GM12873 (cell line): ENCODE results near the gene TPT1.

Experiments
- TF ChIP-seq, protein P1 (sequence below): IDR thresholded peaks from 2 replicates; pipeline ENCODE4 v1.5.1; 2012; ENCODE audit warnings: low read depth, mild to moderate bottlenecking, moderate library complexity, low read length, control low read depth; ENCODE audit not compliant: insufficient read depth; ENCODE audit errors: missing control alignments

The TPT1 gene

DNA sequence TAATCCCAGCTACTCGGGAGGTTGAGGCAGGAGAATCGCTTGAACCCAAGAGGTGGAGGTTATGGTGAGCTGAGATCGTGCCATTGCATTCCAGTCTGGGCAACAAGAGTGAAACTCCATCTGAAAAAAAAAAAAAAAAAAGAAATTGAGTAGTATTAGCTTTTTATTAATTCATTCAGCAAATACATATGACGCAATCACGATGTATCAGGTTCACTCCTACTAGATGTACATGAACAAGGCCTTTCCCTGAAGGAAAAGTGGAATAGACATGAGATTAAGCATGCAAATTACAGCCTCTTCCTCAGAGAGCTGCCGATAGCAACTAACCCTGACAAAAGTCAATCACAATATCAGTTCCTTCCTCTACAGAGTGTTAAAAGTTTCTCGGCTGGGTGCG, 9.2 kb upstream of the TPT1 start:
- TF ChIP-seq, protein P1, sequence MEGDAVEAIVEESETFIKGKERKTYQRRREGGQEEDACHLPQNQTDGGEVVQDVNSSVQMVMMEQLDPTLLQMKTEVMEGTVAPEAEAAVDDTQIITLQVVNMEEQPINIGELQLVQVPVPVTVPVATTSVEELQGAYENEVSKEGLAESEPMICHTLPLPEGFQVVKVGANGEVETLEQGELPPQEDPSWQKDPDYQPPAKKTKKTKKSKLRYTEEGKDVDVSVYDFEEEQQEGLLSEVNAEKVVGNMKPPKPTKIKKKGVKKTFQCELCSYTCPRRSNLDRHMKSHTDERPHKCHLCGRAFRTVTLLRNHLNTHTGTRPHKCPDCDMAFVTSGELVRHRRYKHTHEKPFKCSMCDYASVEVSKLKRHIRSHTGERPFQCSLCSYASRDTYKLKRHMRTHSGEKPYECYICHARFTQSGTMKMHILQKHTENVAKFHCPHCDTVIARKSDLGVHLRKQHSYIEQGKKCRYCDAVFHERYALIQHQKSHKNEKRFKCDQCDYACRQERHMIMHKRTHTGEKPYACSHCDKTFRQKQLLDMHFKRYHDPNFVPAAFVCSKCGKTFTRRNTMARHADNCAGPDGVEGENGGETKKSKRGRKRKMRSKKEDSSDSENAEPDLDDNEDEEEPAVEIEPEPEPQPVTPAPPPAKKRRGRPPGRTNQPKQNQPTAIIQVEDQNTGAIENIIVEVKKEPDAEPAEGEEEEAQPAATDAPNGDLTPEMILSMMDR: no peak

GRCh38 chr13:45349438-45349837, 8.5 kb upstream of the TPT1 start:
- TF ChIP-seq, protein P1: no peak

DNA sequence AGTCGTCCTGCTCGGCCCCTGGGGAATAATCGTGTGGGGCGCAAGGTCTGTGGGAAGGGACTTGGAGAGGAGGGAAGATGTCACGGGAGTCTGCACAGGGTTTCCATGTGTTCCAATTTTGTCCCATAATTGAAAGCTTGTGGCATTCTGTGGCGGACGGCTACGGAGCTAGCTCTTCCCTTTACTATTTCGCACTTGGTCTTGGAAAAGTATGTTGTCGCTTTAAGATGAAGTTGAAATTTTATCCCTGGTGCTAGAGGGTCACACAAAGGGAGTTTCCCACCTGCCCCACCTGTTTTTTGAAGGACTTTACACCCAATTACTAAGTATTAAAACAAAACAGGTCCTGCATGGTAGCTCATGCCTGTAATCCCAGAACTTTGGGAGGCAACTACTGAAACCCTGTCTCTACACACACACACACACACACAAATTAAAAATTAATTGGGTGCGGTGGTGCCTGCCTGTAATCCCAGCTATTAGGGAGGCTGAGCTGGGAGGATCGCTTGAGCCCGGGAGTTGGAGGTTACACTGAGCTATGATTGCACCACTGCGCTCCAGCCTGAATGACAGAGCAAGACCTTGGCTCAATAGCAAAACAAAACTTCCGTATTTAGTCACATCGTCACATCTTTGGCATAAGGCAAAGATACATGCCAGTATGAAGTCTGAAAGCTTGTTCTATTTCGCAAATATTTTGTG, 967 bp upstream of the TPT1 start:
- TF ChIP-seq, protein P1: no peak

DNA sequence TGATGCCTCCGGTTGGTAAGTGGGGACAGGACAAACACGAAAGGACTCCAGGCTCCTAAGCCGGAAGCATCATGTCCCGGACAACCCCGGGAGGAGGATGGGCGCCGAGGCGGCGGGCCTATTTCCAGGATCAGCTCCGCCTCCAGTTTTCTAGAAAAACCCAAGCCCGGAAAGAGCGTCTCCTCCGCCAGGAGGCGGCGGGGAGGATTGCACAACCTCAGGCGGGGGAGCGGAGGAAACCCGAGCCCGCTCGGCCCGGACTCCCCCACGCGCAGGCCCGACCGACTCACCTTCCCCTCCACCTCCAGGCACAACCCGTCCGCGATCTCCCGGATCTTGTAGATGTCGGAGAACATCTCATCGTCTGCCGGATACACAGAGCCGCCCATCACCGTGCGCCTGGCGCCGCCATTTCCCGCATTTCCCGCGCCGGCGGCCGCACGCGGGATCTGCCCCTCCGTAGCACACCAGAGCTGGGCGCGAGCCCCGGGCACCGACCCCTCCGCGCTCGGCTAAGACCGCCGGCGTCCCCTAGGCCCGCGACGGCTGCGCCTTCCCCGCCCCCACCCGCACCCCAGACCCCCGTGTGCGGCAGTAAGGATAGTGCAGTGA, 455 bp downstream of the TPT1 start:
- TF ChIP-seq, protein P1: peak; percentile 65

DNA sequence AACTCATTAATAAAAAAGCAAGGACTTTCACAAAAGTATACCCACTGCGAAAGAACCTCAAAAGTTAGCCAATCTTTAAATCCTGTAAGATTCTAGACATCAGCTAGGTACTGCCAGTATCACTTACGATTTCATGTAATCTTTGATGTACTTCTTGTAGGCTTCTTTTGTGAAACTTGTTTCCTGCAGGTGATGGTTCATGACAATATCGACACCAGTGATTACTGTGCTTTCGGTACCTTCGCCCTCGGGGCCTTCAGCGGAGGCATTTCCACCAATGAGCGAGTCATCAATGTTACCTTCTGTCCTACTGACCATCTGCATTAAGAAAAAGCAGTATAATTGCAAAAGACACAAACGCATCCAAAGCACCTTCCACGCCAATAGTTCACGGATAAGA, 1.1 kb downstream of the TPT1 start:
- TF ChIP-seq, protein P1: no peak

- TF ChIP-seq, protein P1: no peak
These were observed 1.6 kb downstream of the TPT1 start for GRCh38 chr13:45339399-45339798.

DNA sequence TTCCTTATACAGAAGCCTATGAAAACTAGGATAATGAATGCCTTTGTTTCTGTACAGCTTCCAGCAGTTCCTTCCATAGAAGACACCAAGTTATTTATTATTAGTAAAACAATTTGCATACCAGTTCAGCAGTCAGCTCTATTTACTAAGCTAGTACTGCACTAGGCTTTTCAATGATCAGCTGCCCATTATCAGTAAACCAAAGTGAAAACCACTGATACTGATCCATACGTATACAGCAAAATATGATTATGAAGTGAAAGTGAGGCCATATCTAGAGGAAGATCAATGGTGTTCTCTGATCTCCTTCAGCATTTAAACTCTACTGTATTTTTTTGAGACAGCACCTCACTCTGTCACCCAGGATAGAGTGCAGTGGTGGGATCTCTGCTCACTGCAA, 3.2 kb downstream of the TPT1 start:
- TF ChIP-seq, protein P1: no peak
